HuH-7 (cell line): ENCODE data around the gene TIGD4.
"Not testable (repeated sequence)": the region's sequence is repeated elsewhere in the genome, so short reads cannot be mapped to it uniquely, and the experiment has no call there.

Source experiments
- DNase-seq: peaks from one replicate; pipeline ENCODE4 v3.0.0; 2011; ENCODE audit warnings: low spot score

Gene TIGD4

DNA sequence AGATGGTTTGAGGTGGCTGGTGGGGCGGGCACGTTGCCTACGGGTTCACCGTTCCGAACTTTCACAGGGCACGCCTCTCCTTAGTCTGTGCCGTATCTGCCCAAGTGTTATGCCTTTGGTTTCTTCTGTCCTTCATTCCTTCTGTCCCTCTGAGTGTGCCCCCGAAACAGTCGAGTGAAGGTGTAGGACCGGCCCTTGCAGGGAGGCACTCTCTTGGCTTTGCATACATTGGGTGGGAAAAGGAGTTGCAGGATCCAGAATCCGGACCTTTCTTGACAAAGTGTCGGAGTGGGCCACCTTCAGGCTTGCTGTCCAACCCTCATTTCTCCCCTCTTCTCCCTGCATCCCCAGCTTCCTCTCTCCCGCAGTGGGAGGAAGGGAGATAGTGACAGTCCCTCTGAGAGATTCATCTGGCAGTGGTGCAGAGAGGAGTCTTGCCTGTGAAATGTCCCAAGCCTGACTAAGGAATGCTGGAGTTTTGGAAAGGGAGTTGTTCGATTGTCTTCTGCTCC lies 793 bp upstream of the TIGD4 start:
- DNase-seq = no peak

DNA sequence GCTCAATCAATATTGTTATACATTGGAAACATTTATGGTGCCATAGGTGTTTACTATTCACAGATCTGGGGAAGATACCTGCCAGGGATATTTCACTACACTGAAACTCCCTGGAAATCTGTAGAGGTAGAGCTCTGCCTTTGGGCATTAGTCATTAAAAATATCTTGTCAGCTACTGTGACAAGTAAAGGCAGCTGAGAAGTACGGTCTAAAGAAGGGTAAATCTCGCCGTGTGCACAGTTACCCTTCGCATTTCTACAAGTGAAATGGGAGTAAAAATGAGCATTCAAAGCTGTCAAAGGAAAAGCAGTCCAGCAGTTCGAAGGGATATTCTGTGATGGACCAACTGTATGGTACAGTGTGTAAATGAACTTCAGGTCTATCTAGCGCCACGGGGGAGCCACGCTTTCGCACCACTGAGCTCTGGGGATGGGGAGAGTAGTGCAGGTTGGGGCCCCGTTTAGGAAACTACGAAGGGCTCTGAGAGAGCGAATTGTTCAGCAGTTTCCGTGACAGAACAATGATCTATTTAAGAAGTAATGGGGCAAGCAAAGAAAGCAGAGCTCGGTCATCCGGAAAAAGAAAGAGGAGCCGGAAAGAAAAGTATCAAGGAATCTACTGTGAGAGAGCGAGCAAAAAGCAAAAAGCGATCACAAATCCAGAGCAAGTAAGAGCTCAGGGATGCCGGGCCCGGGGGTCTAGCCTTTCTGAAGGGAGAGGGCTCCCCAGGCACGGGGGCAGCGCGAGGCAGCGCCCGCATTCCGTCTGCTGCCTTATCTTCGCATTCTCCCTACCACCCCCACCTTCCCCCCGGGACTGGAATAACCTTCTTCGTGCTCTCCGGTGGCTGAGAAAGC lies 646 bp downstream of the TIGD4 start:
- DNase-seq = no peak

DNA sequence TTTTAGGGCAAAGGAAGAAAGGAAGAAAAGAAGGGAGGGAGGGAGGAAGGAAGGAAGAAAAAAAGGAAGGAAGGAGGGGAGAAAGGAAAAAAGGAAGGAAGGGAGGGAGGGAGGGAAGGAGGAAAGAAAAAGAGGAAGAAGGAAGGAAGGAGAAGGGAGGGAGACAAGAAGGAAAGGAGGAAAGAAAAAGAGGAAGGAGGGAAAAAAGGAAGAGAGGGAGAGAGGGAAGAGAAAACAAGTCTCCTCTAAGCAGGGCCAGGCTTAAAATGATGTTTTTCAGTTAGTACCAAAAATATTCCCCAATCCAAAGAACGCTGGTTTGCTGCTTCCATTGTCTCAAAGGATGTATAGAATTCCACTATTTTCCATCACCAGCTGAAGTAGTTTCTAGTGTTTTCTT lies 2.0 kb downstream of the TIGD4 start:
- DNase-seq = no peak

DNA sequence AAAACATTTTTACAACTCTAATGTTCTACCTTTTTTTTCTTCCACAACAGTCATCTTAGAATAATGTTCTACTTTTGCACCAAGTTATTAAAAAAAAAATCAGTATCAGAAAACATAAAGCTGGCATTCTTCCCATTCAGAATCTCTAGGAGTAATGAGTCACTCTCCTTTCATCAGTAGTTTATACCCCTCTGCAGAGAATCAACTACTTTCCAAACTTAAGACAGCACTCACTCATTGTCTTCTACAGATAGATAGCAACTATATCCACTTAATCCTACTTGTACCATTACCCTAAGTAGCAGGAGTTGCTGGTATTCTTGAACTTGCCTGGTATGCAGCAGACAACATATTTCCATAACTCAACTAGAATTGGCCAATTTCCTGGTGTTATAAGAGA lies 3.2 kb downstream of the TIGD4 start:
- no peak for DNase-seq

DNA sequence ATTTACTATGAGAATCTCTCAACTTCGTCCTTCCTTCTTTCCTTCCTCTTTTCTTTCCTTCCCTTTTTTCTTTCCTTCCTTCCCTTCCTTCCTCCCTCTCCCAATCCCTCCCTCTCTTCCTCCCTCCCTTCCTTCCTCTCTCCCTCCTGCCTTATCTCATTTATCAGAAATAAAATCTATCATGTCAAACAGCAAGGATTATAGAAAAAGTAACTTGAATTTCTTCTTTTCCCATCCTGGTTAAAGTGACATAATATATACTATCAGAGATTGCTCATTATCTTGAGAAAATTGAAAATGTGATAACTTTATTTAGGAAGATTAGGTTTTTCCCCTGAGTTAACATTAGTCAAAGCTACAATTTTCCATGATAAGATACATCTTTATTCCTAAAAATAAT lies 5.6 kb downstream of the TIGD4 start:
- no peak for DNase-seq

DNA sequence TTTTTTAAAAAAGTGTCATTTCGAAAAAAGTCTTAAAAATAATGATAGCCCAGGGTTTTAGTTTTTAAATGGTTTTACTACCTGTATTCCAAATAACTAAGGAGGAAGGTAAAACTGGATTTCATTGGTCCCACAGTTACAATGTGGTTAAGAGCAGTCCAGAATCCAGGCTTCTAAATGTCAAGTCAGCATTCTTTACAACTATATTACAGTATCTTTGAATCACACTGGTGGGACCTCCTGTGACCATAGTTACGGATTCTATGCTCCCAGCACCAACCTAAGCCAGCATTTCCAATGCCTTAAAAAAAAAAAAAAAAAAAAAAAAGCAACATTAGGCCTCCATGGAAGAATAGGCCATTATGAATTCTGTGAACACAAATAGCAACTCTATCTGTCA lies 6.2 kb downstream of the TIGD4 start:
- no peak for DNase-seq

DNA sequence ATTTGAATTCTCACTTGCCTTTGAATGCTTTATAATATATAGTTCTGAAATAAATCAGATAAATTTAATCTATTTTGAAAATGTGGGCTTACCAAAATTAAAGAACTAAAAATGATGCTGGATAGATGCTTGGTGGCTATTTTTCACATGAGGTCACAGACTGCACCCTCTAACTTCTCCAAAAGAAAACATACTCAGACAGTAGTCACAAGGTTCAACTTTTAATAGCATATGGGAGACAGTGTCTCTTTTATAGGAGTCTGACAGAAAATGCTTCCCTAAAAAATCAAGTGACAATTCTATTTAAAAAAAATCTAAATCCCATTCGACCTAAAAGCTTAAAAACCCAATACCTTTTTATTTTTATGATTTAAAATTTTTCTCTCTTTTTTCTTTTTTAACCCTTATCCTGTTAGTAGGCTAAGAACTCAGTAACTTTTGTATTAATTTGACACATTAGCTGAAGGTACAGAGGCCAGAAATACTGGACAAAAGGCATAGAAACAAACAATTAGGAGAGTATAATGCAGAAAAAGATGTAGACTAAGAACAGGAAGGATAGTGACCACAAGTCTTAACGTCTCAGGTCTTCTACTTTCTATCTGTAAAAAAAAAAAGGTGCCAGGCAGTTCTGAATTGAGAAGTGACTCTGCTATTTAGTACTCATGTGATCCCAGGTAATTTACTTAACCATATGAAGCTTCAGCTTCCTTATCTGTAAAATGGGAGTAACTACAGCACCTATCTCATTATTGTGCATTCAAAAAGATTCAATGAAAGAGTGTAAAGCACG lies 7.6 kb downstream of the TIGD4 start:
- DNase-seq = no peak

DNA sequence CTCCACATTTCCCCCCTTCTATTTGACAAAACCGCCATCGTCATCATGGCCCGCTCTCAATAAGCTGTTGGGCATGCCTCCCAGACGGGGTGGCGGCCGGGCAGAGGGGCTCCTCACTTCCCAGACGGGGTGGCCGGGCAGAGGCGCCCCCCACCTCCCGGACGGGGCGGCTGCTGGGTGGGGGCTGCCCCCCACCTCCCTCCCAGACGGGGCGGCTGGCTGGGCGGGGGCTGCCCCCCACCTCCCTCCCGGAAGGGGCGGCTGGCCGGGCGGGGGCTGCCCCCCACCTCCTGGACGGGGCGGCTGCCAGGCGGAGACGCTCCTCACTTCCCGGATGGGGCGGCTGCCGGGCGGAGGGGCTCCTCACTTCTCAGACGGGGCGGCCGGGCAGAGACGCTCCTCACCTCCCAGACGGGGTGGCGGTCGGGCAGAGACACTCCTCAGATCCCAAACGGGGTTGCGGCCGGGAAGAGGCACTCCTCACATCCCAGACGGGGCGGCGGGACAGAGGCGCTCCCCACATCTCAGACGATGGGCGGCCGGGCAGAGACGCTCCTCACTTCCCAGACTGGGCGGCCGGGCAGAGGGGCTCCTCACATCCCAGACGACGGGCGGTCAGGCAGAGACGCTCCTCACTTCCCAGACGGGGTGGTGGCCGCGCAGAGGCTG lies 14.3 kb downstream of the TIGD4 start:
- not testable (repeated sequence) for DNase-seq

DNA sequence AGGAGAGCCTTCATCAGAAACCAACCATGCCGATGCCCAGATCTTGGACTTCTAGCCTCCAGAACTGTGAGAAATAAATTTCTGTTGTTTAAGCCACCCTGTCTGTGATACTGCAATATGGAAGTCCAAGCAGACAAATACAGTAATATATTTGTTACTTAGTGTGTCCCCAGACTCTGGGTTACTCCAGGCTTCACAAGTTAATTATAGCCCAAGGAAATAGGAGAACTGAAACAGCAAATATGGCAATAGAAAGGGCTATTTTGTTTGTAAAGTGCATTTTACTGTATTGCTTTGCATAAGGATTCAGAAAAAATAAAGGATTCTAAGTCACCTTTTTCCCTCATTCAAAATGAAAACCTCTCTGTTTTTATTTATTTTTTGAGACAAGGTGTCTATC lies 15.7 kb downstream of the TIGD4 start:
- DNase-seq = no peak

DNA sequence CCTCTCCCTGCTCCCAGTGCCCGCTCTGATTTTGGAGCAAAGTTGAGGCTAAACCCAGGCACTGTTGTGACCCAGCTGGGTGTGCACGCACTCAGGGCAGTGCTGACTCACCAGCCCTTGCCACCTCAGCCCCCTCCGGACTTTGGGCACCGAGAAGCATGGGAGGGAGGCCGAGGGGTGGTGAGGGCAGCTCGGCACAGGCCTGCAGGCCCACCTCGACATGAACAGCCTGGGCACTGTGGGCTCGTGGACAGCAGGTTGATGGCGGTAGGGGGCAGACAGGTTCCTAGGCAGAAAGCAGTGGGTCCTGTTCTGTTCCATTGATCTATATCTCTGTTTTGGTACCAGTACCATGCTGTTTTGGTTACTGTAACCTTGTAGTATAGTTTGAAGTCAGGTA lies 30.9 kb downstream of the TIGD4 start:
- no peak for DNase-seq

DNA sequence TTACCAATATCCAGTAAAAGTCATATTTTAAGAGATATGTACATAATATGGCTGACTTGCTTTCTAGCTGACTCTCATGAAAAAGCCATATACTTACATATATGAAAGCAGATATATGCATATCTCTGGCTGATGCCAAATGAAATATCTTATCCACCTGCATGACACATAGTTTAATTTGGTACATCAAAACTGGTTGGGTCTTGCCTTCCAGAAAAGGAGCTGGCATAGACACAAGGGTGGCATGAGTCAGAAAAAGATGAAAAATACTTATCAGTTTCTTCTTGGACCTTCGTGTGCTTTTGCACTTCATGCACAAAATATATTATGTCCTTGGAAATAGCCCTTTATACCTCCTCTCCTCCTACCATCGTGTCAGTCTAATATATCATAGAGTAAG lies 32.1 kb downstream of the TIGD4 start:
- DNase-seq = no peak

DNA sequence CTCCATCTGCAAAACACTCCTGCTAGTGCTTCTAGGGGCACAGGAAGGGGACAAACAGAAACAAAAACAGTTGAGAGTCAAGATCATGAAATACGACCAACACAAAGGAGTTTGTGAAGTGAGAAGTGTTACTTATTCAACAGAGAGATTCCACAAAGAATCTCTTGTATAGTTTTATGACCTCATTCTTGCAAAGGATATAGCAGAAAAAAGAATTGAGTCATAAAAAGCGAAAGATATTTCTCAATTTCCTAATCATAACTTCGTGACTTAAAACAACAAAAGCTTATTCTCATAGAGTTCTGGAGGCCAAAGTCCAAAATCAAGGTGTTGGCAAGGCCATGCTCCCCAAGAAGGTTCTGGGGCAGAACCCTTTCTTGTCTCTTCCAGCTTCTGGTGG lies 40.7 kb downstream of the TIGD4 start:
- no peak for DNase-seq

DNA sequence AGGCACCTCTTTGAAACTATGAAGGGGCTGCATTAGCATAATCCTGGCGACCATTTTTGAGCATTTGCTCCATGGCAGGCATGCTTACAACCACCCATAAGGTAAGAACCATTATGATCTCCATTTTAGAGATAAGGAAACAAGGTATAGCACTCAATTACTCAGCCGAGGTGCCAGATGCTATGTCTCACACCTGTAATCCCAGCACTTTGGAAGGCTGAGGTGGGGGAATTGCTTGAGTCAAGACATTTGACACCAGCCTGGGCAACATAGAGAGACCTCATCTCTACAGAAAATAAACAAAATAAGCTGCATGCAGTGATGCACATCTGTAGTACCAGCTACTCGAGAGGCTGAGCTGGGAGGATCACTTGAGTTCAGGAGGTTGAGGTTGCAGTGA lies 43.6 kb downstream of the TIGD4 start:
- DNase-seq = no peak

DNA sequence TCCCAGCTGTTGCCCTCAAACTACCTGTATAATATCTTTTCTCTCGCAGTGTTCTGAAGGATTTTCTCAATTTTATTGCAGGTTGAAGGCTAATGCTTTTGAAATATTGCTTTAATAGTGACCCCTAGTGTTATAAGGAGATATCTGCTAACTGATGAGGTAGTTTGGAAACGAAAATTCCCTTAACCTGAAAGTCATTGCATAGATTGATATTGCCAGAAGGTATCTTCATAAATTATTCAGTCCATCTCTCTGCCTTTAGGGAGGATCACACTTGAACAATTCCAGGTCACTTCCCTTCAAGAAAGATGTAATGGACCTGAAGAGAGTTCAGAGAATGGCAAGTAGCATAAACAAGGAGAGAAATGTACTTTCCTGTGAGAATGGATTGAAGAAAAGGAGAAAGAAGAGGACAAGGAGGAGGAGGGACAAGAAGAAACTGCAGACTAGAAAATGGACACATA lies 44.1 kb downstream of the TIGD4 start:
- DNase-seq = peak; percentile 34

DNA sequence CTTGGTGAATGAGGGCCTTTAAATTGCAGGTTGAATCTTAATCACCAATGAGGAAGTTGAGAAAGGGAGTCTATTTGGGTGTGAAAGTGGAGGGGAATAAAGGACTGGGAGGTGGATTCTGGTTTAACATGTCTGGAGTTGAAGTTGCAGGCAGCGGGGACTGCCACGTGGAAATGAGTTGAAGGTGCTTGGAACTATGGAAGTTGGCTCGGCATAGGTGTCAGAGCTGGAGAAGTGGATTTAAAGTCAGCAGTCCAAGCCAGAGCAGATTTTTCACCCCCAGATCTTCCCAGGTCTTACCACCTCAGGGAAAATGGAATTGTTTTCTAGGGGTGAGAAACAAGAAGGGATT lies 44.9 kb downstream of the TIGD4 start:
- no peak for DNase-seq

DNA sequence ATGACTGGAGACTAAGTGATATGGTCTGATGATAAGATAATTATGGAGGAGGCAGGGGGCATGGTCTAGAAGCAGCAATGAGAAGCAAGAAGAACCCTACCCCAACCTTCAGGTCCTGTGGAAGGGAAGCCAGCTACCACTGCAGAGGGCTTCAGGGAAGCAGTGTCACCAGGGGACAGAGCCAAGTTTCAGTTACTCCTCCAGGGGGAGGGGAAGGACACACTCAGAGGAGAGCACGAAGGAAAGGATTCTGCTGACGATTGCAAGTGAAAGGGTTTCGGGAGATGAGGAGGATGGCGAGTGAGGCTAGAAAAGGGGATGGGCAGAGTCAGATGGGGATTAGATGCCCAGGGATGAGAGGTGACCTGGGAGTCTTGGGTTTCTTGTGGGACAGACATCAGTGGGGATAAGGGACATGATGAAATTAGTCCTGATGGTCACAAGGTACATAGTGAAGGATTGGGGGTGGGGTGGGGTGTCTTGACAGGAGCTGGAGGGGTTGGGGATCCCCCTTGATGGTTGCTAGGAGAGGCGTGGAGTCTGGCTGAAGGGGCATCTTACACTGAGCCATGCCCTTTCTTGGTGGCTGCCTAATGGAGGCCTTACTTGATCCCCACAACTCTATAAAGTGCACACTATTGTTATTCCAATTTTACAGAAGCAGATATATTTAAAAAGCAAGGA lies 45.4 kb downstream of the TIGD4 start:
- no peak for DNase-seq

DNA sequence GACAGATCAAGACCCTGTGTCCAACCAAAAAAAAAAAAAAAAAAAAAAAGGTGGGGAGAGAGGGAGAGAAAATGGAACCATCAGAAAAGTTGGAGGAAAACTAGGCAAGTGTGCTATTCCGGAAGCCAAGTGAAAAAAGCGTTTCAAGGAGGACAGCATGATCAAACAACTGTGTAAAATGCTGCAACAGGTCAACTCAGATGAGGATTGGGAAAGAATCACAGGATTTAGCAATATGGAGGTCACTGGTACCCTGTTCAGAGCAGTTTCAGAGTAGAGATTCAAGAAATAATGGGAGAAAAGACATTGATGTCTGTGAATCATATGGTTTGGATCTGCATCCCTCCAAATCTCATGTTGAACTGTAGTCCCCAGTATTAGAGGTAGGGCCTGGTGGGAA lies 47.5 kb downstream of the TIGD4 start:
- DNase-seq = no peak

DNA sequence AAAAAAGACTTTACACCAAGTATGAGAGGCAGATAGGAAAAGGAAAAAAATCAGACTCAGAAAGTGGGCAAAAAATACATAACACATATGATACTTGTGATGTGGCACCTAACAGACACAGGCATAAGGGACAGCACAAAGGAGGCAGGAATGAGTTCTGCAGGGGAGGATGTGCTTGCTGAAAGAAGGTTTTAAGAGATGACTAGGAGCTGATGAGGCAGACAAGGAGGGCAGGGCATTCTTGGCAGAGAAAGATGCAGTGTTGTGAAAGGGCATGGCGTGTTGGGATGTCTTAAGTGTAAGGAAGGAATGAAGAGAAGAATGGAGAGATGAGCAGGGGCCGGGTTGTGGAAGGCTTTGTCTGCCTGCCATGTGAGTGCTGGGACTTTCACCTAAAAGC lies 50.1 kb downstream of the TIGD4 start:
- no peak for DNase-seq

DNA sequence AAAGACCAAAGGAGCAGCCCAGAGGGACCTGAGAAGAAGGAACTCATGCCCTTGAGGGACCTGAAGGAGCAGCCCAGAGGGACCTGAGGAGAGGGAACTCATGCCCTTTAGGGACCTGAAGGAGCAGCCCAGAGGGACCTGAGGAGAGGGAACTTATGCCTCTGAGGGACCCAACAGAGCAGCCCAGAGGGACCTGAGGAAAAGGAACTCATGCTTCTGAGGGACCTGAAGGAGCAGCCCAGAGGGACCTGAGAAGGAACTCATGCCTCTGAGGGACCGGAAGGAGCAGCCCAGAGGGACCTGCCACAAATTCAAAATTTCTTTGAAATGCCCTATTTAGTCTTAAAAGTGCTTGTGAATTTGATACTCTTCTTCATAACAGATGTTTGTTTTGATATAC lies 51.2 kb downstream of the TIGD4 start:
- no peak for DNase-seq

DNA sequence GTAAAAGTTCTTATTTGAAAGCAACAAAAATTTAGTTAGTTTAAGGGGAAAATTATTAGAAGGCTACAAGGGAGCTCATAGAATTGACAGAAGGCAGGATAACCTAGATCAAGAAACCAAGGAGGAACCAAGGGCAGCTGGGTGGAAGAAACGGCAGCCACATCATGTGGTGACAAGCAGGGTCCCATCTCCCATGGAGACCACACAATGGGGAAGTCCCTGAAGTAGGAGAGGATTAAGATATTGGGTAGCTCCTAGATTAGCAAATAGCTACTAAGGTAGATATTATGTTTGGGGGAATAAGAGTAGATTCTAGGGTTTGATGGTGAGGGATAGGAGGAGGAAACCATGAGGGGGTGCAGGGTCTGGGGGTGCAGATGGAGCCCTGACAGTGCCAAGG lies 51.7 kb downstream of the TIGD4 start:
- DNase-seq = no peak

DNA sequence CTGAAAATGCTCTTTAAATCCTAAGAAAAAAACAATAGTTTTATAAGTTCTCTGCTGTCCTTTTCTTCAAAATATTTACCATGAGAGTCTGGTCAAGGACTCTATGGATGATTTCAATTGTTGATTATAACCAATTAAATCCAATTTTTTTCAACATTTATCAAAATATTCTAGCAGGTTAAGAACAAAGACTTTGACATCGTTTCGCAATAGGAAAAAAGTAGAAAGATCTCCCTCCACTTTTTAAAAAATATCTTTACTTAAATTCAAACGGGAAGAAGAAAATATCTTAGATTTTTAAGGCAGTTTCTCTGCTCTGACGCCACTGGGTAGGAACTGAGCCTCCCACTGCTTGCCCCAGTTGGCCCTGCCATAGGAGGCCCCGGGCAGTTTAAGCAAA lies 55.0 kb downstream of the TIGD4 start:
- DNase-seq = no peak

DNA sequence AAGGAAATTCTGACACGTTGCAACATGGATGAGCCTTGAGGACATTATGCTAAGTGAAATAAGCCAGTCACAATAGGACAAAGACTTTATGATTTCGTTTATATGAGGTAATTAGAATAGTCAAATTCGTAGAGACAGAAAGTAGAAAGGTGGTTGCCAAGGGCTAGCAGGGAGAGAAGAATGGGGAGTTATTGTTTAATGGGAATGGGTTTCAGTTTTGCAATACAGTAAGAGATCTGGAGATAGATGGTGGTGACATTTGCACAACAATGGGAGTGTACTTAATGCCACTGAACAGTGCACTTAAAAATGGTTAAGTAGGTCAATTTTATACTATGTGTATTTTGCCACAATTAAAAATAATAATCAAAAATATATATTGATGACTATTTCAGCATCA lies 56.3 kb downstream of the TIGD4 start:
- DNase-seq = no peak
